AG04450 (cell line): ENCODE measurements around the gene XKR8. TPM values are rescaled to one million over a fixed set of nuclear protein-coding genes. Genes with fewer than 3 reads are reported as not detected.

Experiments used
- CTCF ChIA-PET: fragments of 300-600, 350-600 bp; formaldehyde crosslinking; extraction: SDS; loops from one replicate; lab custom pipeline; 2022; ENCODE audit warnings: antibody characterized with exemption, inconsistent platforms; lab: Charles Lee
- POLR2A ChIA-PET: fragments of 350-600 bp; formaldehyde crosslinking; extraction: SDS; loops from one replicate; lab custom pipeline; 2021; ENCODE audit warnings: antibody characterized with exemption, inconsistent platforms; lab: Yijun Ruan, JAX
- DNase-seq: peaks from one replicate; pipeline ENCODE4 v3.0.0-alpha.2; 2011; ENCODE audit warnings: low read depth, low spot score
- H3K27ac ChIP-seq: one replicate; pipeline ENCODE4 v1.5.1; 2012; ENCODE audit warnings: low read depth, low read length, control low read depth
- H3K27me3 ChIP-seq: one replicate; pipeline ENCODE4 v1.6.0; 2012; ENCODE audit warnings: low read length; ENCODE audit not compliant: control insufficient read depth, insufficient read depth
- H3K4me3 ChIP-seq: 2 replicates; pipeline ENCODE4 v1.5.1; 2011; ENCODE audit warnings: mild to moderate bottlenecking, low read depth, low read length, control low read depth
- H3K9me3 ChIP-seq: 2 replicates; pipeline ENCODE4 v1.5.1; 2012; ENCODE audit warnings: low read length; ENCODE audit not compliant: control insufficient read depth, insufficient read depth
- polyA plus RNA-seq: library from polyadenylated mRNA; depleted of rRNA; stranded (reverse); fragments of >200 nt; gene quantifications from 2 replicates; pipeline ENCODE4 v1.2.3, GENCODE V29; 2011
- TF ChIP-seq, protein P1 (sequence below): IDR thresholded peaks from 2 replicates; pipeline ENCODE4 v1.5.1; 2011; ENCODE audit warnings: low read depth, low read length, control low read depth, inconsistent platforms

XKR8 gene
- polyA plus RNA-seq, 1 experiment, result 7.9 TPM

DNA sequence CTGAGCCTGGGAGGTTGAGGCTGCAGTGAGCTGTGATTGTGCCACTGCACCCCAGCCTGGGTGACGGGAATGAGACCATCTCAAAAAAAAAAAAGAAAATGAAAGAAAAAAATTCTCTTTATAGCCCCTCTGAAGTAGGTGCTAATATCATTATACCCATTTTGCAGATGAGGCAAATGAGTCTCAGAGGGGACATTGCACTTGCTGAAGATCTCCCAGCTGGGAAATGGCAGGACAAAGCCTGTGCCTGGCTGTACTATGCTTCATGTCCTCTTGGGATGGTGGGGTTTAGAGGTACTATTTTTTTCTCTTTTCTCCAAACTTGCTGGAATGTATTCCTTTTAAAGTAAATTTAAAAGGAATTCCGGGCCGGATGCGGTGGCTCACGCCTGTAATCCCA is 23.4 kb upstream of the XKR8 start:
- H3K9me3 ChIP-seq, result no peaks in the 10 kb centered on the region
- peaks cover 16% of the 10 kb centered on the region for H3K27me3 ChIP-seq
- no peak for DNase-seq
- TF ChIP-seq, protein P1, sequence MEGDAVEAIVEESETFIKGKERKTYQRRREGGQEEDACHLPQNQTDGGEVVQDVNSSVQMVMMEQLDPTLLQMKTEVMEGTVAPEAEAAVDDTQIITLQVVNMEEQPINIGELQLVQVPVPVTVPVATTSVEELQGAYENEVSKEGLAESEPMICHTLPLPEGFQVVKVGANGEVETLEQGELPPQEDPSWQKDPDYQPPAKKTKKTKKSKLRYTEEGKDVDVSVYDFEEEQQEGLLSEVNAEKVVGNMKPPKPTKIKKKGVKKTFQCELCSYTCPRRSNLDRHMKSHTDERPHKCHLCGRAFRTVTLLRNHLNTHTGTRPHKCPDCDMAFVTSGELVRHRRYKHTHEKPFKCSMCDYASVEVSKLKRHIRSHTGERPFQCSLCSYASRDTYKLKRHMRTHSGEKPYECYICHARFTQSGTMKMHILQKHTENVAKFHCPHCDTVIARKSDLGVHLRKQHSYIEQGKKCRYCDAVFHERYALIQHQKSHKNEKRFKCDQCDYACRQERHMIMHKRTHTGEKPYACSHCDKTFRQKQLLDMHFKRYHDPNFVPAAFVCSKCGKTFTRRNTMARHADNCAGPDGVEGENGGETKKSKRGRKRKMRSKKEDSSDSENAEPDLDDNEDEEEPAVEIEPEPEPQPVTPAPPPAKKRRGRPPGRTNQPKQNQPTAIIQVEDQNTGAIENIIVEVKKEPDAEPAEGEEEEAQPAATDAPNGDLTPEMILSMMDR, result no peak
- CTCF ChIA-PET, result no interaction called here
- no peak overlapping the region for H3K27ac ChIP-seq
- POLR2A ChIA-PET, result no interaction called here
- no peak overlapping the region for H3K4me3 ChIP-seq

DNA sequence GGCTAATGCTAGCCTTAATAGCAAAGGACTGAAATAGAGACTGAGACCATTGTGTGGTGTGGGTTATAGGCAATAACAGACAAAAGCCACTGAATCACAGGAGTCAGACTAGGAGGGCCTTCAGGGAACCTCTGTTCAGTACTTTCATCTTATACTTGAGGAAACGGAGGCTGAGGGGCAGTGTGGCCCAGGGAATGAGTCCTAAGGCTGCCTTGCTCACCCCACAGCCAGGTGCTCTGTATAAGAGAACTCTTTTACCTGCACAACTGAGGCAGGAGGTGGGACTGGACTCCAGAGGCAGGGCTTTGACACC is 22.3 kb upstream of the XKR8 start:
- TF ChIP-seq, protein P1, result no peak
- H3K27ac ChIP-seq, result no peak overlapping the region
- ChIA-PET POLR2A (no interaction called here), CTCF (no interaction called here)
- H3K27me3 ChIP-seq, result peaks cover 16% of the 10 kb centered on the region
- DNase-seq, result no peak
- H3K9me3 ChIP-seq, result no peaks in the 10 kb centered on the region
- H3K4me3 ChIP-seq, result no peak overlapping the region

DNA sequence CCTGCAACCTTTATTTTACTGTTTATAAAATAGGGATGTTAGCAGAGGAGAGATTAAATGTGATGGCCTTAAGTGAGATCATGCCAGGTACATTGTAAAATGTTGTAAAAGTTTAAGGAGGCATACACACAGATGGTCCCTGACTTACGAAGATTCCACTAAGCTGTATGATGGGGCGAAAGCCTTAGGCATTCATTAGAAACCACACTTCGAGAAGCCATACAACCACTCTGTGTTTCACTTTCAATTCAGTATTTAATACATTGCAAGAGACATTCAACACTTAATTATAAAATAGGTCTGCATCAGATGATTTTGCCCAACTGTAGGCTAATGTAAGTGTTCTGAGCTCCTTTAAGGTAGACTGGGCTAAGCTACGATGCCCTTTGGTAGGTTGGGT is 21.3 kb upstream of the XKR8 start:
- CTCF ChIA-PET, result no interaction called here
- POLR2A ChIA-PET, result no interaction called here
- Histone ChIP-seq H3K9me3 (no peaks in the 10 kb centered on the region), H3K27me3 (peaks cover 16% of the 10 kb centered on the region), H3K27ac (no peak overlapping the region), H3K4me3 (no peak overlapping the region)
- TF ChIP-seq, protein P1, result no peak
- DNase-seq, result no peak

DNA sequence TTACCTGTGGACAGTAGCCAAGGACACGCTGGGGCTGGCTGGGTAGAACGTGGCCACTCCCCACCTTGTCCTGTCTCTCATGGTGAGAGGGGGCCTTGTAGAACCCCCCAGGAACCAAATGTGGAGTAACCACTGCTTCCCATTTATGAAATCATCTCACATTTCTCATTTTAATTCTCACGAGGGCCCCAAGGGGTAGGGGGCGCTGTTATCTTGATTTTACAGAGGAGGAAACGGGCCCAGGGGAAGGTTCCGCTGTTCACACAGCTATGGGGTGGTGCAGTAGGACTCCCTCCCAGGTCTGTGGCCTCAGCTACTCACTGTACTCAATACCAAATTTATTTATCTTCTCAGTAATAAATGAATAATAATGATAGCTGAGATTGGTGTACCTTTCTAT is 19.5 kb upstream of the XKR8 start:
- Histone ChIP-seq H3K9me3 (no peaks in the 10 kb centered on the region), H3K27ac (no peak overlapping the region), H3K27me3 (peaks cover 12% of the 10 kb centered on the region), H3K4me3 (no peak overlapping the region)
- CTCF ChIA-PET, result interaction anchor here (0.6 to 1.3 kb wide), 5 partner anchors 14 to 704 kb away, joined by 3 to 4 read pairs (median 3); no protein-coding TSS in a partner anchor
- no peak for DNase-seq
- POLR2A ChIA-PET, result no interaction called here
- TF ChIP-seq, protein P1, result peak; percentile 36; the same call in 1 of the 2 replicates

DNA sequence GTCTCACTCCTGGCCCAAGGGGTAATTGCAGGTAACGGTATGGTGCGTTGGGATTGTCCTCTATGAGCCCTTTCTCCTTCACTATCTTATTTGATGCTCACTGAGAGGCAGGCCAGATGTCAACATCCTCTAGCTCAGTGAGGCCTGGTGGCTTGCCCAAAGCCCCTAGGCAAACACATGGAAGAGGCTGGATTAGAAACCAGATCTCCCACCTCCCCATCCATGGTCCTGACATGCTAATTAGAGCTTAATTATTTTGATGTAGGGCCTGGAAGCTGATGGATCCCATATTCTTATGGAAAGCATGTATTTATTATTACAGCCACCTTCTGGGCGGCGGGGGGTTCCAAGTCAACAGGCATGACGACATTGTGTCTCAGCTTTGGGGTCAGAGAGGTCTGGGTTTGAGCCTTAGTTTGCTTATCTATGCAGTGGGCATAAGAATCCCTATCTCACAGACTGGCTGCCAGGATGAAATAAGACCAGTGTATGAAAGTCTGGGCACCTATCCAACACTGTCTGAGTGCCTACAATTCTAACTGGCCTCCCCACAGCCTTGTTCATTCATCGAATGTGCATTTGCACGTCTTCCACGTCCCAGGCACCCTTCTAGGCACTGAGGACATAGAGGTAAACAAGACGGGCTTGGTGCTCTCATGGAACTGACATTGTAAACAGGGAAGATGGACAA is 18.8 kb upstream of the XKR8 start:
- H3K27ac ChIP-seq, result no peak overlapping the region
- no peak overlapping the region for H3K4me3 ChIP-seq
- H3K9me3 ChIP-seq, result no peaks in the 10 kb centered on the region
- CTCF ChIA-PET, result interaction anchor here (0.6 to 1.3 kb wide), 5 partner anchors 14 to 703 kb away, joined by 3 to 4 read pairs (median 3); no protein-coding TSS in a partner anchor
- POLR2A ChIA-PET, result no interaction called here
- TF ChIP-seq, protein P1, result no peak
- DNase-seq, result no peak
- H3K27me3 ChIP-seq, result peaks cover 6% of the 10 kb centered on the region
